ENCODE results near the gene PHF21B.

Gene PHF21B

GRCh38 chr22:44944883-44945601, 64.8 kb downstream of the PHF21B start:
- TF ChIP-seq CTCF (IDR thresholded peaks at IDR 0.05): no peak
- Histone ChIP-seq H3K27ac (no peak overlapping the region), H3K4me3 (no peak overlapping the region)
- DNase-seq (ENCODE audit: low spot score): no peak

DNA sequence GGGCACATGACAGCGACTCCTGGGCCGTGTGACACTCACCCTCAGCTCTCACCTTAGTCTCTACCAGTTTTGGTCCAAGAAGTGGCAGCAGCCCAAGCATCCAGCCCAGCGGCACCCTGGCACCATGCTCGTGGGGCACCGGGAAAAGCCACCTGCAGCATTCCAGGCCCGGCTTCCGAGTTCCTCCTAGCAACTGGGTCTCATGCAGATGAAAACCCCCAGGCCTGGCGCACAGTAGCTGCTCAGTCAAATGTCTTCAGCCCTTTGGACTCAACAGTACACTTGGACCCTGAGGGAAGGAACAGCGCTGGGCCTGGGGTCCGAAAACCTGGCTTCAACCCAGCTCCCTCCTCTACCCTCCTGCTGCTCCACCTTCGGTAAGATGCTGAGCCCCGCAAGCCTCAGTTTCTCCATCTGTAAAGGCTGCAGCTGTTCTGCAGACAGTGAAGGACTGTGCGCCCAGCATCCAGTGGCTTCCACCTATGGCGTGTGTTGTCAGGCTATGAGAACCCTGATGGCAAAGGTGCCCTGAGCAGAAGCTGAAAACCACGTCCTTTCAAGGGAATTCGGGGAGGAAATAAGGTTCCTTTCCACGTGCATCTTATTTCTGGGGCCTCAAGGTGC, 66.0 kb downstream of the PHF21B start:
- DNase-seq (ENCODE audit: low spot score): no peak
- TF ChIP-seq CTCF (IDR thresholded peaks at IDR 0.05): no peak
- Histone ChIP-seq H3K27ac (no peak overlapping the region), H3K4me3 (no peak overlapping the region)

DNA sequence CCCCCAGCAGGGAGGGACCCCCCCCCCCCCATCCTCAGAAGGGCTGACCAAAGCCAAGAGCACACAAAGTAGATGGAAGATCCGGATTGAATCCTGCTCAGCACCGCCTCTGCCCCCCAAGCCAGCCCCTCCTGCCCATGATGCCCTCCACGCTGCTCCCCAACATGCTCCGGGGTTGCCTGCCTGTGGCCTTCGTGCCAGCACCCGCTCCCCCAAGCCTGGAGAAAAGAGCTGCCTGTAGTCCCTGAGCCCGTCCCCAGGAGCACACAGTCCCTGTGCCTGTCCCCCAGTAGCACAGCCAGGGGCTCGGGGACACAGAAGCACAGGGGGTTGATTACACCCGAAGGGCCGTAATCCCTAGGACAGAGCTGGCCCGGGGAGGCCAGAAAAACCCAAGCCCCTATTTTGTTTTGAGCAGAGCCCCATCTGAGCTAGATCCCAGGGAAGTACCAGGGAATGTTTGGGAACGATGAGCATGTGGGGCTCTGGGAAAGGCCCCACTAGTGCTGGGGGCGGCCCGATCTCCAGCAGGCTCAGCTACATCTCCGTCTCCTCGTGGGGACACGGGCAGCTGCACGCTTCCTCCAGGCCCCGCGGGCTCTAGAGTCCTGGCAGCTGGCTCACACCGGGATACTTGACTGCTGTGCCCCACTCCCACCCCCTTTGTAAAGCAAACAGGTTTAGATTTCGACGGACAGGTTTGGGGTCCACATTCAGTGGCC, 66.7 kb downstream of the PHF21B start:
- Histone ChIP-seq H3K4me3 (no peak overlapping the region), H3K27ac (no peak overlapping the region)
- no peak for TF ChIP-seq CTCF (IDR thresholded peaks at IDR 0.05)
- DNase-seq (ENCODE audit: low spot score): no peak

DNA sequence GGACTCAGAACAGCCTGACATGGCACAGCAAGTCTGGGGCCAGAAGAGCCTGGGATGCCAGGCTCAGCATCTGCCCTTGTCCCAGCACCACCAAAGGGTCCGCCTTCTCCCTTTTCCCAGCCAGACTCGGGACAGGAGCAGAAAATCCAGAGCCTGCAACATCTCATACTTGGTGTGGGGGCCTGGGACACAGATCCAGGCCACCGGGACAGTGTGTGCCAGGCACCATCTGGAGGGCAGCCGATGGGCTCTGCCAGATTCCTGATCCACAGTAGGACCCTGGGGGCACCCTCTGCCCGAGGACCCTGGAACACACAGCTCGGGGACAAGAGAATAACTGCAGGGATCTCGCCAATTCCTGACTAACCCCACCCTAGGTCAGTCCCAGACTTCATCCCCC, 67.7 kb downstream of the PHF21B start:
- DNase-seq (ENCODE audit: low spot score): no peak
- H3K4me3 ChIP-seq: no peak overlapping the region
- TF ChIP-seq CTCF (IDR thresholded peaks at IDR 0.05): no peak
- no peak overlapping the region for H3K27ac ChIP-seq

DNA sequence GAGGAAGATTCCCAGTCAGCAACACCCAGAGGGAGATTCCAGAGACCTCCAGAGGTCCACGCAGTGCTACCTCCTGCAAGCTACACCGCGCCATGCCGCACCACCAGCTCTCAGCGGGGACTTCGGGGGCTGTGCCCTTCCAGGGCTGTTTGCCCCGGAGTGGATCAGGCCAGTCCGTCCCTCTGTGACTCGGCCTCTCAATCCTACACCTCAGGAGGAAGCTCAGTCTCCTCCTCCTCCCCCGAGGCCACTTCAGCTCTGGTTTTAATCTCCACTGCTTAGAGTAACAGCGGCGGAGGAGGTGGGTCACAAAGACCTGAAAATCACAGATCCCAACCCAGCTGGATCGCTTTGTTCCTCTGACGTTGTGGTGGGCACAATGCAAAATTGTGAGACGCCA, 68.6 kb downstream of the PHF21B start:
- no peak for DNase-seq (ENCODE audit: low spot score)
- Histone ChIP-seq H3K4me3 (no peak overlapping the region), H3K27ac (no peak overlapping the region)
- no peak for TF ChIP-seq CTCF (IDR thresholded peaks at IDR 0.05)

GRCh38 chr22:44940130-44940529, 69.7 kb downstream of the PHF21B start:
- Histone ChIP-seq H3K27ac (no peak overlapping the region), H3K4me3 (no peak overlapping the region)

More at GRCh38 chr22:44940130-44940529, 69.7 kb downstream of the PHF21B start:
- no peak for TF ChIP-seq CTCF (IDR thresholded peaks at IDR 0.05)
- DNase-seq (ENCODE audit: low spot score): no peak

All from coronary artery (tissue), 2 donors.